LNCAP (cell line): ENCODE results near the gene B2M.

Experiments used
- CTCF ChIP-seq: fragments of 450-650 bp; IDR thresholded peaks from 2 replicates; pipeline ENCODE4 v1.5.1; 2017; ENCODE audit warnings: mild to moderate bottlenecking

Gene B2M

DNA sequence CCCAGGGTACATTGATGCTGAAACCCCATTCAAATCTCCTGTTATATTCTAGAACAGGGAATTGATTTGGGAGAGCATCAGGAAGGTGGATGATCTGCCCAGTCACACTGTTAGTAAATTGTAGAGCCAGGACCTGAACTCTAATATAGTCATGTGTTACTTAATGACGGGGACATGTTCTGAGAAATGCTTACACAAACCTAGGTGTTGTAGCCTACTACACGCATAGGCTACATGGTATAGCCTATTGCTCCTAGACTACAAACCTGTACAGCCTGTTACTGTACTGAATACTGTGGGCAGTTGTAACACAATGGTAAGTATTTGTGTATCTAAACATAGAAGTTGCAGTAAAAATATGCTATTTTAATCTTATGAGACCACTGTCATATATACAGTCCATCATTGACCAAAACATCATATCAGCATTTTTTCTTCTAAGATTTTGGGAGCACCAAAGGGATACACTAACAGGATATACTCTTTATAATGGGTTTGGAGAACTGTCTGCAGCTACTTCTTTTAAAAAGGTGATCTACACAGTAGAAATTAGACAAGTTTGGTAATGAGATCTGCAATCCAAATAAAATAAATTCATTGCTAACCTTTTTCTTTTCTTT is 5.8 kb downstream of the B2M start:
- TF ChIP-seq CTCF, result no peak

DNA sequence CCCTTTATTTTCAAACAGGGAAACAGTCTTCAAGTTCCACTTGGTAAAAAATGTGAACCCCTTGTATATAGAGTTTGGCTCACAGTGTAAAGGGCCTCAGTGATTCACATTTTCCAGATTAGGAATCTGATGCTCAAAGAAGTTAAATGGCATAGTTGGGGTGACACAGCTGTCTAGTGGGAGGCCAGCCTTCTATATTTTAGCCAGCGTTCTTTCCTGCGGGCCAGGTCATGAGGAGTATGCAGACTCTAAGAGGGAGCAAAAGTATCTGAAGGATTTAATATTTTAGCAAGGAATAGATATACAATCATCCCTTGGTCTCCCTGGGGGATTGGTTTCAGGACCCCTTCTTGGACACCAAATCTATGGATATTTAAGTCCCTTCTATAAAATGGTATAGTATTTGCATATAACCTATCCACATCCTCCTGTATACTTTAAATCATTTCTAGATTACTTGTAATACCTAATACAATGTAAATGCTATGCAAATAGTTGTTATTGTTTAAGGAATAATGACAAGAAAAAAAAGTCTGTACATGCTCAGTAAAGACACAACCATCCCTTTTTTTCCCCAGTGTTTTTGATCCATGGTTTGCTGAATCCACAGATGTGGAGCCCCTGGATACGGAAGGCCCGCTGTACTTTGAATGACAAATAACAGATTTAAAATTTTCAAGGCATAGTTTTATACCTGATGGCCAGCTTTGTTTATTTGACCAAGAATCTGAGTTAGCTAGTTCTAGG is 7.0 kb downstream of the B2M start:
- TF ChIP-seq CTCF, result no peak

GRCh38 chr15:44718927-44719292 is 7.6 kb downstream of the B2M start:
- no peak for TF ChIP-seq CTCF

DNA sequence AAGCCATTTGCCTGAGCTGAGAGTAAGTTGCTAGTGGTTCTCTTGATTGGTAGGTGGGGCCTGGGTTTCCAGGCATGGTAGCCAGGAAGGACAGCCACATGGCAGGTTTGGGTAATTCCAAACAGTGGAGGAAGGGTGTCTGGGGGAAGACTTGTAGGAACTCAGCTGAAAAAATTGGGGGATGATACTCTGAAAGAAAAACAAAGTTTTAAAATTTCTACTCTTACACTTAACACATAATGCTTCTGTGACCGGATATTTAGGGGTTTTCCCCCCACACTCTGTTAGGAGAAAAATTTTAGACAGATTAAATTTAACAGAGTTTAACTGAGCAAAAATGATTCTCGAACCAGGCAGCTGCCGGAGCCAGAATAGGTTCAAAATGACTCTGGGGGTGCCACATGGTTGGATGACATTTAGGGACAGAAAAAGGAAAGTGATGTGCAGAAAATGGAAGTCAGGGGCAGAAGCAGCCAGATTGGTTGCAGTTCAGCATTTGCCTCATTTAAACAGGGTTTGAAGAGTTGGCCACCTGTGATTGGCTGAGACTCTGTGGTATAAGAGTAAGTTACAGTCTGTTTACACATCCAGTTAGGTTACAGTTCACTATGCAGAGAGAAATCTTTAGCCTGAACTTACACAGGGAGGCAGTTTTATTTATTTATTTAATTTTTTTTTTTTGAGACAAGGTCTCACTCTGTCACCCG is 8.1 kb downstream of the B2M start:
- TF ChIP-seq CTCF, result no peak

DNA sequence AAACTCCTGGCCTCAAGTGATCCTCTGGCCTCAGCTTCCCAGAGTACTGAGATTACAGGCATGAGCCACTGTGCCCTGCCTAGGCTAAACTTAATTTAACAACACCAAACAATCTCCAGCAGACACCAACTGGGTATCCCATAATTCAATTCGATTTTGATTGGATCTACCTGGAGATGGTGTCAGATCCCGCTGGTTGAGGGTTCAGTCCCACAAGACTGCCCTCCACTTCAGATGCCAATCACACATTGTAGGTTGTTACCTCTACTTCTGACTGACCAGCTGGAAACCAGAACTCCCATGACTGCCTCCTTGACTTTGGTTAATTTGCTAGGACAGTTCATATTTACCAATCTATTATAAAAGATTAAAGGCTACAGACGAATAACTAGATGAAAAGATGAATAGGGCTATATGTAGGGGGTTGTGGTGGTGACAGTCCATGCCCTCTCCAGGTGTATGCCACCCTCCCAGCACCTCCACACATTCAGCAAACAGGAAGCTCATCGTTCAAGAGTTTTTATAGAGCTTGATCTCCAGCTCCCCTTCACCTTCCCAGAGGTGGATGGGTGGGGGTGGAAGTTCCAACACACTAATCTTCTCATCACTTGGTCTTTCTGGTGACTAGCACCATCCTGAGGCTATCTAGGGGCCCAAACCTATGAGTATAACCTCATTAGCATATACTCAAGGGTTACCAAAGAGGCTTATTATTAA is 9.3 kb downstream of the B2M start:
- TF ChIP-seq CTCF, result no peak

GRCh38 chr15:44722011-44722410 is 10.7 kb downstream of the B2M start:
- TF ChIP-seq CTCF, result no peak

GRCh38 chr15:44726136-44726535 is 14.8 kb downstream of the B2M start:
- no peak for TF ChIP-seq CTCF
